Adrenal gland (tissue), 5 donors: Measurements from ENCODE around the gene KIF1C.
"Not testable (repeated sequence)": the region's sequence is repeated elsewhere in the genome, so short reads cannot be mapped to it uniquely, and the experiment has no call there.

Source experiments
- CTCF ChIP-seq, 6 experiments: fragments of 450-650 bp in 4 of 6; fragments of 200-600 bp in 2 of 6; sonication (generic) in 1 of 6; IDR thresholded peaks; 1 replicate in 5 of 6; 2 replicates in 1 of 6; pipeline versions ENCODE4 v1.5.1 to v1.8.0; 2016 to 2021; ENCODE audit warnings: antibody characterized with exemption in 6 of 6, mild to moderate bottlenecking in 2 of 6, moderate library complexity in 1 of 6
- POLR2A ChIP-seq, 2 donors: fragments of 450-650 bp; IDR thresholded peaks; one replicate each; pipeline ENCODE4 v1.6.1; 2017; ENCODE audit warnings: antibody characterized with exemption in 2 of 2, mild to moderate bottlenecking in 2 of 2, moderate library complexity in 1 of 2
- donor health status: DM: no; HTN: no; CAD: no.

- not testable (repeated sequence) for TF ChIP-seq CTCF, POLR2A (IDR thresholded peaks at IDR 0.05)
Observed at GRCh38 chr17:5077275-5077674, 79.5 kb downstream of the KIF1C start.
